Caco-2 (cell line): ENCODE data around the gene KNG1. TPM values are rescaled to one million over a fixed set of nuclear protein-coding genes. Genes with fewer than 3 reads are reported as not detected.

Experiments
- Bru-seq: library from RNA; stranded (reverse); fragments of 400-500 nt; gene quantifications from one replicate; lab custom pipeline; 2021; lab: Mats Ljungman, UMichigan
- BruChase-seq, 2 experiments: library from RNA; stranded (reverse); fragments of 400-500 nt; gene quantifications; one replicate each; lab custom pipeline; 2021; lab: Mats Ljungman, UMichigan
- BruUV-seq: library from RNA; stranded (reverse); fragments of 400-500 nt; replicated peaks from 2 replicates; lab custom pipeline; 2021; lab: Mats Ljungman, UMichigan
- CTCF ChIA-PET: fragments of 300-600 bp; sonication (Branson Sonifier 250); formaldehyde crosslinking; loops from one replicate; lab custom pipeline; 2022; ENCODE audit warnings: antibody characterized with exemption; lab: Charles Lee
- POLR2A ChIA-PET: fragments of 300-600 bp; sonication (Branson Sonifier 250); formaldehyde crosslinking; loops from one replicate; lab custom pipeline; 2022; ENCODE audit warnings: antibody characterized with exemption; lab: Charles Lee
- DNase-seq, 2 experiments: peaks; one replicate each; pipeline versions ENCODE4 v3.0.0 to v3.0.0-alpha.2; 2020 to 2022
- H3K27me3 ChIP-seq: replicated peaks from 2 replicates; pipeline ENCODE4 v1.6.0; 2011; ENCODE audit warnings: low read length; ENCODE audit not compliant: control insufficient read depth, insufficient read depth
- H3K36me3 ChIP-seq: 2 replicates; pipeline ENCODE4 v1.5.1; 2011; ENCODE audit warnings: low read length; ENCODE audit not compliant: control insufficient read depth, insufficient read depth
- H3K4me1 ChIP-seq: fragments of 250-450 bp; sonication (Bioruptor Pico); 2 replicates; pipeline ENCODE4 v1.5.1; 2020; ENCODE audit warnings: mild to moderate bottlenecking
- H3K4me3 ChIP-seq: 2 replicates; pipeline ENCODE4 v1.5.1; 2011; ENCODE audit warnings: low read depth, mild to moderate bottlenecking, control low read depth, low read length
- H3K9me3 ChIP-seq: fragments of 250-450 bp; sonication (Bioruptor Pico); 2 replicates; pipeline ENCODE4 v1.5.1; 2020; ENCODE audit warnings: mild to moderate bottlenecking, moderate library complexity
- H3K27ac Mint-ChIP-seq: one replicate; pipeline ENCODE4 v1.8.0; 2022; ENCODE audit warnings: mixed read lengths; ENCODE audit not compliant: unreplicated experiment
- H3K27me3 Mint-ChIP-seq: one replicate; pipeline ENCODE4 v1.8.0; 2022; ENCODE audit warnings: mixed read lengths; ENCODE audit not compliant: insufficient read depth, unreplicated experiment
- H3K36me3 Mint-ChIP-seq: one replicate; pipeline ENCODE4 v1.8.0; 2022; ENCODE audit warnings: mild to moderate bottlenecking, mixed read lengths; ENCODE audit not compliant: insufficient read depth, unreplicated experiment
- H3K4me1 Mint-ChIP-seq: one replicate; pipeline ENCODE4 v1.8.0; 2022; ENCODE audit warnings: low read depth, mixed read lengths; ENCODE audit not compliant: unreplicated experiment
- H3K4me3 Mint-ChIP-seq: one replicate; pipeline ENCODE4 v1.8.0; 2022; ENCODE audit warnings: mild to moderate bottlenecking, moderate library complexity, mixed read lengths; ENCODE audit not compliant: unreplicated experiment
- H3K9me3 Mint-ChIP-seq: one replicate; pipeline ENCODE4 v1.8.0; 2022; ENCODE audit warnings: mixed read lengths; ENCODE audit not compliant: unreplicated experiment
- intact Hi-C: fragments of 100-400 bp; cut with micrococcal nuclease; formaldehyde crosslinking; loops from one replicate; pipeline ENCODE4 v1.10.0; 2022; ENCODE audit not compliant: unreplicated experiment
- long read RNA-seq: library from polyadenylated mRNA; stranded (forward); transcript quantifications from one replicate; pipeline ENCODE4 v2.0.0, GENCODE V29; 2022
- total RNA-seq: library from RNA; stranded (reverse); gene quantifications from 2 replicates; pipeline ENCODE4 v1.2.3, GENCODE V29; 2022
- TF ChIP-seq, protein P1 (sequence below), 2 experiments: fragments of 200-600 bp in 1 of 2; IDR thresholded peaks; 1 replicate in 1 of 2; 2 replicates in 1 of 2; pipeline versions ENCODE4 v1.5.1 to v1.8.0; 2011 to 2022; ENCODE audit warnings: antibody characterized with exemption in 1 of 2, control low read depth in 1 of 2, inconsistent platforms in 1 of 2, low read depth in 1 of 2, low read length in 1 of 2, mild to moderate bottlenecking in 1 of 2, moderate library complexity in 1 of 2; ENCODE audit not compliant: insufficient read depth in 1 of 2, severe bottlenecking in 1 of 2, unreplicated experiment in 1 of 2

The KNG1 gene
- total RNA-seq (6.7 and 9.5 TPM in 2 replicates), Bru-seq, nascent RNA (percentile 40 among the genes with signal in this experiment), BruChase-seq, experiment 1, labeled RNA remaining after a 2-hour chase (percentile 41 among the genes with signal in this experiment), BruChase-seq, experiment 2, labeled RNA remaining after a 6-hour chase (percentile 55 among the genes with signal in this experiment)
- long read RNA-seq, transcript KNG1-206 (11 exons, 2,176 nt) = major isoform, 22 of 42 reads
- long read RNA-seq, transcript KNG1-201 (10 exons, 3,766 nt) = minor isoform, 8 of 42 reads
- long read RNA-seq, partial matches to known transcripts = 4 of 42 reads
- long read RNA-seq, other reads (novel, unspliced or antisense) = 8 of 42 reads

- Histone ChIP-seq H3K36me3 (no peaks in the 10 kb centered on the region), H3K4me3 (no peak within 1 kb of the TSS), H3K27me3 (no peaks in the 10 kb centered on the region), H3K4me1 (peaks cover 14% of the 10 kb centered on the region), H3K9me3 (no peaks in the 10 kb centered on the region)
- Mint-ChIP-seq H3K4me3 (no peak within 1 kb of the TSS), H3K36me3 (no peaks in the 10 kb centered on the region), H3K27me3 (no peaks in the 10 kb centered on the region), H3K4me1 (peaks cover 6% of the 10 kb centered on the region), H3K9me3 (no peaks in the 10 kb centered on the region), H3K27ac (no peak within 1 kb of the TSS)
- no TSS peak for BruUV-seq
- peak; percentile 26 to 36 for DNase-seq
- ChIA-PET POLR2A (no interaction called here), CTCF (interaction anchor here (1.0 kb wide), 1 partner anchor 102 kb away, joined by 3 read pairs; no protein-coding TSS in a partner anchor)
- TF ChIP-seq, protein P1, sequence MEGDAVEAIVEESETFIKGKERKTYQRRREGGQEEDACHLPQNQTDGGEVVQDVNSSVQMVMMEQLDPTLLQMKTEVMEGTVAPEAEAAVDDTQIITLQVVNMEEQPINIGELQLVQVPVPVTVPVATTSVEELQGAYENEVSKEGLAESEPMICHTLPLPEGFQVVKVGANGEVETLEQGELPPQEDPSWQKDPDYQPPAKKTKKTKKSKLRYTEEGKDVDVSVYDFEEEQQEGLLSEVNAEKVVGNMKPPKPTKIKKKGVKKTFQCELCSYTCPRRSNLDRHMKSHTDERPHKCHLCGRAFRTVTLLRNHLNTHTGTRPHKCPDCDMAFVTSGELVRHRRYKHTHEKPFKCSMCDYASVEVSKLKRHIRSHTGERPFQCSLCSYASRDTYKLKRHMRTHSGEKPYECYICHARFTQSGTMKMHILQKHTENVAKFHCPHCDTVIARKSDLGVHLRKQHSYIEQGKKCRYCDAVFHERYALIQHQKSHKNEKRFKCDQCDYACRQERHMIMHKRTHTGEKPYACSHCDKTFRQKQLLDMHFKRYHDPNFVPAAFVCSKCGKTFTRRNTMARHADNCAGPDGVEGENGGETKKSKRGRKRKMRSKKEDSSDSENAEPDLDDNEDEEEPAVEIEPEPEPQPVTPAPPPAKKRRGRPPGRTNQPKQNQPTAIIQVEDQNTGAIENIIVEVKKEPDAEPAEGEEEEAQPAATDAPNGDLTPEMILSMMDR (IDR thresholded peaks at IDR 0.05; ENCODE audit: insufficient read depth in 1 of 2, low read depth in 1 of 2, low read length in 1 of 2, severe bottlenecking in 1 of 2, unreplicated experiment in 1 of 2) = no peak
- intact Hi-C loops = no loop called here
Measured at GRCh38 chr3:186717039-186717457, at the start of gene KNG1. Gene KNG1 (plus strand): TSS chr3:186717359. CDS start chr3:186717543, 184 bp downstream.

GRCh38 chr3:186668426-186668825 lies 48.7 kb upstream of the KNG1 start:
- Mint-ChIP-seq H3K27me3 (no peaks in the 10 kb centered on the region), H3K36me3 (no peaks in the 10 kb centered on the region), H3K9me3 (no peaks in the 10 kb centered on the region), H3K4me3 (no peak overlapping the region), H3K4me1 (peaks cover 20% of the 10 kb centered on the region), H3K27ac (no peak overlapping the region)
- Histone ChIP-seq H3K36me3 (no peaks in the 10 kb centered on the region; the same call in 1 of the 2 replicates), H3K4me1 (peaks cover 36% of the 10 kb centered on the region), H3K27me3 (no peaks in the 10 kb centered on the region), H3K4me3 (no peak overlapping the region), H3K9me3 (no peaks in the 10 kb centered on the region)
- intact Hi-C loops = no loop called here
- ChIA-PET POLR2A (no interaction called here), CTCF (no interaction called here)
- DNase-seq = no peak
- no TSS peak for BruUV-seq
- TF ChIP-seq, protein P1 (IDR thresholded peaks at IDR 0.05; ENCODE audit: insufficient read depth in 1 of 2, low read depth in 1 of 2, low read length in 1 of 2, severe bottlenecking in 1 of 2, unreplicated experiment in 1 of 2) = no peak

DNA sequence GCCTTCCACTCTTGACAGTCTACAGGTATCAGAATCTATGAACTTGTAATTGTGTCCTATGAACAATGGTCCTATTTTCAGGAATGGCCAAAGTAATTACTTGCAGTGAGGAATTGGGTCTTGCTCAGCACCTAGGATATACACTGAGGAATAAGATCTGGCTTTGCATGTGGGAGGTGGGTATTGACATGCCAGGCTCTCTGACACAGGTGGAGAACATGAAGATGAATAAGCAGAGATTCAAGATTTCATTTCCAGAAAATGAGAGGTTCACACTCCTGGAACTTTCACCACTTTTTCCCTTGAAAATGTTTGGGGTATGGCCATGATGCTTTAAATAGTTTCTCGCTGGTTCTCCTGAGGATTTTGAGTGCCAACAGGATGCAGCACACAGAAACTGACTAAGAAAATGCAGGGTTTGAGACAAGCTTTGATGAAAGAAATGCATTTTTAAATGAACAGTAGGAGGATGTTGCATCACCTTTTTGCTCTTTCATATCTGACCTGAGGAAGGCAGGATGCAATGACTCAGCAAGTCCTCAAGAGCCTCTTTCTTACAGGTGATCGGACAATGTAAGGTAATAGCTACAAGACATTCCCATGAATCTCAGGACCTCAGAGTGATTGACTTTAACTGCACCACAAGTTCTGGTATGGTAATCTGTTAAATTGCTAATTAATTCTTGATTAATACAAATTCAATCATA lies 47.6 kb upstream of the KNG1 start:
- Mint-ChIP-seq H3K36me3 (no peaks in the 10 kb centered on the region), H3K4me1 (peaks cover 9% of the 10 kb centered on the region), H3K27ac (no peak overlapping the region), H3K9me3 (no peaks in the 10 kb centered on the region), H3K4me3 (no peak overlapping the region), H3K27me3 (no peaks in the 10 kb centered on the region)
- intact Hi-C loops = no loop called here
- no peaks in the 10 kb centered on the region; the same call in 1 of the 2 replicates for H3K36me3 ChIP-seq
- H3K4me3 ChIP-seq = no peak overlapping the region
- BruUV-seq = no TSS peak
- H3K27me3 ChIP-seq = no peaks in the 10 kb centered on the region
- POLR2A ChIA-PET = no interaction called here
- TF ChIP-seq, protein P1 (IDR thresholded peaks at IDR 0.05; ENCODE audit: insufficient read depth in 1 of 2, low read depth in 1 of 2, low read length in 1 of 2, severe bottlenecking in 1 of 2, unreplicated experiment in 1 of 2) = no peak
- no peak for DNase-seq
- H3K9me3 ChIP-seq = no peaks in the 10 kb centered on the region
- CTCF ChIA-PET = no interaction called here
- peaks cover 25% of the 10 kb centered on the region for H3K4me1 ChIP-seq
